ENCODE data around the gene NUP133.
"Not testable (repeated sequence)": the region's sequence is repeated elsewhere in the genome, so short reads cannot be mapped to it uniquely, and the experiment has no call there.

Gene NUP133

GRCh38 chr1:229428256-229428655, 79.9 kb downstream of the NUP133 start:
- no peak for TF ChIP-seq POLR2A (IDR thresholded peaks at IDR 0.05; ENCODE audit: low read depth, low read length)
- TF ChIP-seq POLR2AphosphoS5 (IDR thresholded peaks at IDR 0.05; ENCODE audit: low read depth, low read length): no peak
- no peak for TF ChIP-seq TAF1 (IDR thresholded peaks at IDR 0.05; ENCODE audit: borderline replicate concordance, low read depth, low read length)
- DNase-seq (ENCODE audit: insufficient read length): no peak
- FAIRE-seq: no peak

GRCh38 chr1:229427572-229427971, 80.6 kb downstream of the NUP133 start:
- FAIRE-seq: no peak
- TF ChIP-seq POLR2A (IDR thresholded peaks at IDR 0.05; ENCODE audit: low read depth, low read length) (no peak), TAF1 (IDR thresholded peaks at IDR 0.05; ENCODE audit: borderline replicate concordance, low read depth, low read length) (no peak)

GRCh38 chr1:229425564-229426159, 82.5 kb downstream of the NUP133 start:
- DNase-seq (ENCODE audit: insufficient read length): no peak
- no peak for FAIRE-seq
- TF ChIP-seq POLR2AphosphoS5 (IDR thresholded peaks at IDR 0.05; ENCODE audit: low read depth, low read length) (no peak), TAF1 (IDR thresholded peaks at IDR 0.05; ENCODE audit: borderline replicate concordance, low read depth, low read length) (no peak), POLR2A (IDR thresholded peaks at IDR 0.05; ENCODE audit: low read depth, low read length) (no peak)

More at GRCh38 chr1:229427572-229427971, 80.6 kb downstream of the NUP133 start:
- DNase-seq (ENCODE audit: insufficient read length): no peak

- TF ChIP-seq TAF1 (IDR thresholded peaks at IDR 0.05; ENCODE audit: borderline replicate concordance, low read depth, low read length): no peak
- no peak for TF ChIP-seq POLR2AphosphoS5 (IDR thresholded peaks at IDR 0.05; ENCODE audit: low read depth, low read length)
- no peak for TF ChIP-seq POLR2A (IDR thresholded peaks at IDR 0.05; ENCODE audit: low read depth, low read length)
- FAIRE-seq (no peak), DNase-seq (ENCODE audit: insufficient read length) (no peak)
Observed at GRCh38 chr1:229420765-229421164, 87.4 kb downstream of the NUP133 start.

- FAIRE-seq: no peak
- DNase-seq (ENCODE audit: insufficient read length): no peak
- TF ChIP-seq POLR2AphosphoS5 (IDR thresholded peaks at IDR 0.05; ENCODE audit: low read depth, low read length) (no peak), POLR2A (IDR thresholded peaks at IDR 0.05; ENCODE audit: low read depth, low read length) (no peak), TAF1 (IDR thresholded peaks at IDR 0.05; ENCODE audit: borderline replicate concordance, low read depth, low read length) (no peak)
Observed at GRCh38 chr1:229420224-229420623, 87.9 kb downstream of the NUP133 start.

GRCh38 chr1:229418586-229418985, 89.6 kb downstream of the NUP133 start:
- not testable (repeated sequence) for FAIRE-seq; DNase-seq (ENCODE audit: insufficient read length)

- not testable (repeated sequence) for FAIRE-seq; DNase-seq (ENCODE audit: insufficient read length)
Observed at GRCh38 chr1:229412810-229413209, 95.3 kb downstream of the NUP133 start.

GRCh38 chr1:229412056-229412455, 96.1 kb downstream of the NUP133 start:
- no peak for DNase-seq (ENCODE audit: insufficient read length)
- no peak for FAIRE-seq
- TF ChIP-seq POLR2A (IDR thresholded peaks at IDR 0.05; ENCODE audit: low read depth, low read length) (no peak), TAF1 (IDR thresholded peaks at IDR 0.05; ENCODE audit: borderline replicate concordance, low read depth, low read length) (no peak), POLR2AphosphoS5 (IDR thresholded peaks at IDR 0.05; ENCODE audit: low read depth, low read length) (no peak)

- FAIRE-seq: no peak
- no peak for DNase-seq (ENCODE audit: insufficient read length)
- no peak for TF ChIP-seq POLR2AphosphoS5 (IDR thresholded peaks at IDR 0.05; ENCODE audit: low read depth, low read length)
- TF ChIP-seq POLR2A (IDR thresholded peaks at IDR 0.05; ENCODE audit: low read depth, low read length): no peak
- TF ChIP-seq TAF1 (IDR thresholded peaks at IDR 0.05; ENCODE audit: borderline replicate concordance, low read depth, low read length): no peak
Observed at GRCh38 chr1:229411434-229412055, 96.6 kb downstream of the NUP133 start.

GRCh38 chr1:229410692-229411433, 97.3 kb downstream of the NUP133 start:
- TF ChIP-seq POLR2AphosphoS5 (IDR thresholded peaks at IDR 0.05; ENCODE audit: low read depth, low read length): no peak
- no peak for TF ChIP-seq POLR2A (IDR thresholded peaks at IDR 0.05; ENCODE audit: low read depth, low read length)
- DNase-seq (ENCODE audit: insufficient read length) (no peak), FAIRE-seq (no peak)

GRCh38 chr1:229410370-229410691, 97.8 kb downstream of the NUP133 start:
- FAIRE-seq (no peak), DNase-seq (ENCODE audit: insufficient read length) (no peak)
- no peak for TF ChIP-seq POLR2AphosphoS5 (IDR thresholded peaks at IDR 0.05; ENCODE audit: low read depth, low read length)
- no peak for TF ChIP-seq POLR2A (IDR thresholded peaks at IDR 0.05; ENCODE audit: low read depth, low read length)
- TF ChIP-seq TAF1 (IDR thresholded peaks at IDR 0.05; ENCODE audit: borderline replicate concordance, low read depth, low read length): no peak

- FAIRE-seq (no peak), DNase-seq (ENCODE audit: insufficient read length) (no peak)
- TF ChIP-seq POLR2A (IDR thresholded peaks at IDR 0.05; ENCODE audit: low read depth, low read length) (no peak), TAF1 (IDR thresholded peaks at IDR 0.05; ENCODE audit: borderline replicate concordance, low read depth, low read length) (no peak), POLR2AphosphoS5 (IDR thresholded peaks at IDR 0.05; ENCODE audit: low read depth, low read length) (no peak)
Observed at GRCh38 chr1:229409616-229410369, 98.3 kb downstream of the NUP133 start.

Measured in GM12892 (cell line).